HG03066 (cell line): ENCODE data around the gene NUDT4.

ENCODE experiments used
- ATAC-seq: cut with Tn5 transposase; IDR thresholded peaks from one replicate; pipeline ENCODE4 v1.9.1; 2021; ENCODE audit warnings: low read depth; ENCODE audit not compliant: unreplicated experiment

NUDT4 gene

DNA sequence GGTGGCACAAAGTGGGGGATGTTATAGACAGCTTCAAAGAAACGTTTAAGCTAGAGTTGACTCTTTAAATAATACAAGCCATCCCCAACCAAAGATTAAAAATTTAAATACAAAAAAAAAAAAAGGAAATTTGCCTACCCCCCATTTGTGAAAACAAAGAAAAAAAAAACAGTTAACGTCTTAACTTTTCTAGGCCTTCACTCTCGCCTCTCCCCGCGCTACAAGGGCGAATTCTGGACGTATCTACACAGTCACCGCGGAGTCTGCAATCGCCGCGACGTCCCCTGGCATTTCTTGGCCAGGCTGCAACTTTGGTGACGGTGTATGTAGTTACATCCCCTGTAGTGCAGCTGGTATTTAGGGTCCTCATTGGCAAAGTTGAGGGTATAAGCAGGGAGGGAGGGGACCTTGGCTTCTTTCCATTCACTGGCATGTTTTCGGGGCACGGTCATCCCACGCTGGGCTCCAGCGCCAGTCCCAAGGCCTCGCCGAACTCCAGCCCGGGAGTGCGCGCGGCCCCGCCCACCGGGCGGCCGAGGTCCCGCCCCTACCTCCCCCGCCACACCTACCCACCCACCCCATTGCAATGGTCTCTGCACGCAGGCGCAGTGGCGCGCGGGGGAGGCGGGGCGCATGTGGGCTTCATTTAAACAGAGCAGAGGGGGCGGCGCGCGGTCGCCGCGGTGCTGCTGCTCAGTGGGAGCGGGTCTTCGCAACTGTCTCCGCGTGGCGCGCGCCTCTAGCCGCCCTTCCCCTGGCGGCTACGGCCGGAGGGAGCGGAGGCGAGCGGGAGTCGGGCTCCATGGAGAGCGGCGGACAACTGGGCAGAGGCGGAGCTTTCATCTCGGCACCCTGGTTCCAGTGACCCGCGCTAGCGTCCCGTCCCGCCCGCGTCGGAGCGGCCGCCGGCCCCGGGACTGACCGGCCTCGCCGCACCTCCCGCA lies at the start of gene NUDT4:
Gene NUDT4, plus strand, starts transcription at position 674 of the 944 bp plus-strand sequence. CDS start 398 bp downstream, outside the sequence.
- ATAC-seq, result peak; percentile 59

DNA sequence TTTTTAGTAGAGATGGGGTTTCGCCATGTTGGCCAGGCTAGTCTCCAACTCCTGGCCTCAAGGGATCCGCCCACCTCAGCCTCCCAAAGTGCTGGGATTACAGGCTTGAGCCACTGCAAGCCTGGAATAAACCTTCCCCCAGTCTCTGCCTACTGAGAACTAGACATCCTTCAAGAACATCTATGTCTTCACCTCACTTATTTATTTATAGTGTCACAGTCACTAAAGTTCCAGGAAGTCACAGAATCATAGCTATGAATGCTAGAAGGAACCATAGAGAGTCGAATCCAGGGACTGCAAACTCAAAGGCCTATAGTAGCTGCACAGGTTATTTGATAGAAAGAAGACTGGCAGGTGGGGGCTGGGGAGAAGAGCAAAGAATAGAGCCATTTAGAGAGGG lies 44.7 kb upstream of the NUDT4 start:
- no peak for ATAC-seq

DNA sequence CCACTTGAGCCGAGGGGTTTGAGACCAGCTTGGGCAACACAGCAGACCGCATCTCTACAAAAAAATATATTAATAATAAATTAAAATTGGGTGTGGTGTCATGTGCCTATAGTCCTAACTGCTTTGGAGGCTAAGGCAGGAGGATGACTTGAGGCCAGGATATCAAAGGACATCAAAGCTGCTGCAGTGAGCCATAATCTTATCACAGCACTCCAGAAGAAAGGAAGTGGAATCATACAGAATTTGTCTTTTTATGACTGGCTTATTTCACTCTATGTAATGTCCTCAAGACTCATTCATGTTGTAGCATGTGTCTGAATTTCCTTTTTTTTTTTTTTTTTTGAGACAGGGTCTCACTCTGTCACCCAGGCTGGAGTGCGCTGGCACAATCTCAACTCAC lies 43.9 kb upstream of the NUDT4 start:
- ATAC-seq, result no peak

DNA sequence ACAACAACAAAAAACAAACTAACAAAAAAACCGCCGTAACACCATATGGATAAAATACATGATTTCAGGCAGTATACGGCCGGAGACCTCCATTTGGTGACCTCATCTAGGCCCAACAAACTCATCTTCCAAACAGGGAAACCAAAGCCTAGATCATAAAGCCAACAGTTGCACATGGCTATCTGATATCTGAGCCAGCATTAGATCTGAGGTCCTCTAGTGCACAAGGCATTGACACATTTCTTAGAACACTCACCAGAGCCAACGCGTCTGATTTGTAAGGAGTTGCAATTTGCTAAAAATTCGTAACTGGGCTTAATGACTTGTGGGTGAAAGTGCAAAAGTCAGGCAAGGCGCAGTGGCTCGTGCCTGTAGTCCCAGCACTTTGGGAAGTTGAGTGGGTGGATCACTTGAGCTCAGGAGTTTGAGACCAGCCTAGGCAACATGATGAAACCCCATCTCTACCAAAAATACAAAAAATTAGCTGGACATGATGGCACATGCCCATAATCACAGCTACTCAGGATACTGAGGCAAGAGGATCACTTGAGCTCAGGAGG lies 42.0 kb upstream of the NUDT4 start:
- no peak for ATAC-seq

DNA sequence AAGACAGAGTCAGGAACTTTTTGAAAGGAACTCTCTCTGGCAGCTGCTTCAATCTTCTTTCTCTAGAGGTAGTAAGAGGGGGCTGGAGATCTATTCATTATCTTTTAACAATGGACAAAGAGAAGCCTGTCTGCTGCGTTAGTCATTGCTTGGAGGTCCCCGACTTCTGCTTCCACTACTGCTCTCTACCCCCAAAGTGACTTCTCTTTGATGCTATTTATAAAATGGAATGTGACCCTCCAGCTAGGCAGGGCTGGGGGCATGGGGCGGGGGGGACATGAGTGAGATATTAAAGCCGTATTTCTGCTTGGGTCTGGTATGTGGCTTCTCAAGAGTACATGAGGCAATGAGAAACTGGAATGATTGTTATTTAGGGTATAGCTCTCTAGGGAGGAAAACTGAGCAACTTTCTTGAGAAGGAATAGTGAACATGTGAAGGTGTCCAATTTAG lies 41.4 kb upstream of the NUDT4 start:
- no peak for ATAC-seq

DNA sequence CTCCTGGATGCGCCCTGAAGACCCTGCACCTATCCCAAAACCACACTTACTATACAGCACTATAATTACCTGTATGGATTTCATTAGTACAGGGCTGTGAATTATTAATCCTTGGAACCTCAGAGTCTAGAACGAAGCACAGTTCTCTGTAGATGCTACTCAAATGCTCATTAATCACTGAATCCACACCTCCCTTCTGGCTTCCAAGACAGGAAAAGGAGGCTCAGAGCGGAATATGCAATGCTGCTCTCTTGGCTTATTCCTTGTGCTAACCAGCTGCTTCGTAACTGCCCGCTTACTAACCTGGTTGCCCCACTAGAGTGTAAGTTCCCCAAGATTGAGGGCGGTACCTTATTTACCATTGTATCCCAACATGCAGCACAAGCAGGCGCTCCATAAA lies 39.1 kb upstream of the NUDT4 start:
- ATAC-seq, result no peak

DNA sequence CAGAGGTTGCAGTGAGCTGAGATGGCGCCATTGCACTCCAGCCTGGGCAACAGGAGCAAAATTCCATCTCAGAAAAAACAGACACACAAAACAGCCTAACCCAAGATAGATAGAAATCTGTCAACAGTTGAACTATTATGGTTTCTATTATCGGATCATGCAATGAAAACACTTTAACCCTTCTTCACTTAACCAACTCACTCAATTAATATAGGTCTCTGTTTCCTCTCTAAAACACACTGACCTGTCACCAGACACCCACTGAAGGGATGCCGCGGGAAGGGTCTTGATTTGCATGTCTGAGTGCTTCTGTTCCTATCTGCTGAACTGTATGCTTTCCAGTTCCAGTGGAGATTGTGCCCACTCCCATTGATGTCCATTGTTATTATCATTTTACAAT lies 38.0 kb upstream of the NUDT4 start:
- ATAC-seq, result no peak

DNA sequence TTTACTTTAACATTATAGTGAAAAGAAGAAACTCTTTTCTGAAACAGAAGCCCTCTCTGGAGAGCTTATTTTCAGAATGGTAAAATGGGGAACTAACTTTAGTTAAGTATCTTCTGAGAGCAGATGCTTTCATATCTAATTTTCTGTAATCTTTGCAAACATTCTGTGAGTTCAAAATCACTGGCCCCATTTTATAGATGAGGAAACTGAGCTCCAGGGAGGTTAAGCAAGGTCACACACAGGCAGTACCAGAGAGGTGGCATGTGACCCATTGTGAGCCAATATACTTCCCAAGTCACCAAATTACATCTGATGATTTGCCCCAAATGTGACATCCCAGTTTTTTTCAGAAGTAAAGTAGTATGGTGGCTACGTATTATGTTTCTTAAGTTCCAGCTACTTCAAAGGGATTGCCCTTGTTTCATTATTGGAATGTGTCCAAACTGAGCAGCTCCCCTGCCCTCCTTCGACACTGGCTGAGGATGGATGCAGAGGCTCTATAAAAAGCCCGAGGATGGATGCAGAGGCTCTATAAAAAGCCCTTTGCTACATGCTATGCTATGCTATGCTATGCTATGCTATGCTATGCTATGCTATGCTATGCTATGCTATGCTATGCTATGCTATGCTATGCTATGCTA lies 36.2 kb upstream of the NUDT4 start:
- ATAC-seq, result no peak

DNA sequence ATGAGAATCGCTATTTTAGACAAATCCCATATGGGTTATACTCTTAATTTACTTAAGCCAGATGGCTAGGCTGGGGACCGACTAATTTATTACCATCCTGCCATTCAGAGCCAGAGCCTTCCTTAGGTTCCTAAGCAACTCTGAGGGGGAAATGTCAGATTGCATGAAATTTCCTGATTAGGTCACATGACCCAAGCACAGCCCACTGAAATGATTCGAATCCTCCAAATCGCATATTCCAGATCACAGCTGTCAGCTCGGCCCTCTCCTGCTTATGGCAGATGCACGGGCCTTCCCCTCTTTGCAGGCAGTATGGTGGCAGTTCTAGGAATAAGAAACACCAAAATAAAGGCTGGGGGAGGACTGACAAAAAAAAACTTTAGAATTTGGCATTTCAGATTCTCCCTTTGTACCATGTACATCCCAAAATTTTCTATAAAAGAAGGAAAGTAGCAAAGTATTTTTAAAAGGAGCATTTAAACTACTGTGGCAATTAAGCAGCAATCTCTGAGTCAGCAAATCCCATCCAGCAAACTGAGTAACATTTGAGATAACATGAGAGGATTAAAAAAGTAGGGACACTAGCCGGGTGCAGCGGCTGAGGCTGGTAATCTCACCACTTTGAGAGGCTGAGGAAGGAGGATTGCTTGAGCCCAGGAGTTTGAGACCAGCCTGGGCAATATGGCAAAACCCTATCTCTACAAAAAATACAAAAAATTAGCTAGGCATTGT lies 30.5 kb upstream of the NUDT4 start:
- no peak for ATAC-seq

DNA sequence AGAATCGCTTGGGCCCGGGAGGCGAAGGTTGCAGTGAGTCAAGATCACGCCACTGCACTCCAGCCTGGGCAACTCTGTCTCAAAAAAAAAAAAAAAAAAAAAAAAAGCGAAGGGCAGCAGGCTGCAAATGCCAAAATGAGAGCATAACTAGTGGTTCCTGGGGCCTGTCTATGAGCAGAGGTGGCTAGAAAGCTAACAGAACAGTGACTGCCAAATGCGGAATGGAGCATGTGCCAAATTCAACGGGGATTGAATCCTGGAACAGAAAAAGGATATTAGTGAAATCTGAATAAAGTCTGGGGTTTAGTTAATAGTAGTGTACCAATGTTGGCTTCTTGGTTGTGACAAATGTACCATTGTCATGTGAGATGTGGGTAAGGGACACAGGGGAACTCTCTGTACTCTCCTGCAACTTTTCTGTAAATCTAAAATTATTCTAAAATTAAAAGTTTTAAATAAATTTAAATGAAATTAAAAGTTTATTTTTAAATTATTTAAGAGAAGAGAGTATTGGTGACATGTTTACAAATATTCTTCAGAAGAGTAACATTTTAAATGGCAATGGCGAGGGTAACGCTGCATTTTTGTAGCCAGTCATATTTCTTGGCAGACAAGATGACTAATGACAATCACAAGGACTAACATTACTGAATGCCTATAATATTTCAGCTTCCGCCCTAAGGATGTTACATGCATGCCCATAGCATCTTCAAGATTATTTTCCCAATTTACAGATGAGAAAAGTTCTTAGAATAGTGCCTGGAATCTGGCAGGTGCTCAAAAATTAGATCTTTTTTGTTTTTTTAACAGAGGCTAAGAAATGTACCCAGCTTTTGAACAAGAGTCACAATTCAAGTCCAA lies 28.9 kb upstream of the NUDT4 start:
- no peak for ATAC-seq

DNA sequence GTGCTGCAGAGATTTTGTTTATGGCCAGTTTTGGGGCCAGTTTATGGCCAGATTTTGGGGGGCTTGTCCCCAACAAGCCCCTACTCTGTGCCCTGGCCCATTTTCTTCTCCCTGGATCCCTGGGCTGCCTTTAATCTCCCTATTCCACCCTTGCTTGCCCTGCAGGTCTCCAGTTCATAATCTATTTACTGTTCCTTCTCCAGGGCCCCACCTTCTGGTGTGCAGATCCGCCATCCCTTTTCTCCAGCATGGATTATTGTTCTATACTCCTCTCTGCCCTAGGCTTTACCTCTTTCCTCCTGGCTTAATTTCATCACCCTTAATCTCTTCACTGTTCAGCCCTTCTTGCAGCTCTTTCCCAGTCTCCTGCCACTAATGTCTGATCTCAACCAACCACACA lies 26.0 kb upstream of the NUDT4 start:
- no peak for ATAC-seq

DNA sequence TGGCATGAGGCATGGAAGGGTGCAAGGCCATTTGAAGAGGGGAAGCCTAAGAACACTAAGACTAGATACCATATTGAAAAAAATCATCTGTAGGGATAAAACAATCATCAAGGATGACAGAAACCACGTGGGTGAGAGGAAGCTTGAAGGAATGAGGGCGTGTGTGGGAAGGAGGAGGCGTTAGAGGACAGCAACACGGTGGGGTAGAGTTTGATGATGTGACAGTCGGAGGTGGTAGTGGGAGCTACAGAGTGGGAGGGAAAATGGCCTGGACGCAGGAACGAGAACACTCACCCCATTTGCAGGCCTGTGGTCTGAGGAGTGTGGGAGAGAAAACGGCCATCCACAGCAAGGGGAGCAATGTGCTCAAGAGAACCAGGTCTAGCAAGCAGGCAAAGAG lies 25.4 kb upstream of the NUDT4 start:
- ATAC-seq, result no peak

DNA sequence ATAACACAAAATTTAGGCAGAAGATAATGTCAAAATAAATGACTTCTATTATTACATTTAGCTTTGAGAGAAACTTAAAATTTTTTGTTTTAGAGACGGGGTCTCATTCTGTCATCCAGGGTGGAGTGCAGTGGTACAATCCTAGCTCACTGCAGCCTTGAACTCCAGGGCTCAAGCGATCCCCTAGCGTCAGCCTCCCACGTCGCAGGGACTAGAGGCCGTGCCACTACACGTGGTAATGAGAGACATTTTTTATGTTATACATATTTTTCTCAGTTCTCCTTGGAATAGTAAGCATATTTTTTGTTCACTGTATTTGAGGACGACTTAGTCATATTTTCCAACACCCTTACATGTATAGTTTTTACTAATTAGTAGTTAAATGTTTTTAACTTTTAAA lies 21.5 kb upstream of the NUDT4 start:
- ATAC-seq, result no peak

DNA sequence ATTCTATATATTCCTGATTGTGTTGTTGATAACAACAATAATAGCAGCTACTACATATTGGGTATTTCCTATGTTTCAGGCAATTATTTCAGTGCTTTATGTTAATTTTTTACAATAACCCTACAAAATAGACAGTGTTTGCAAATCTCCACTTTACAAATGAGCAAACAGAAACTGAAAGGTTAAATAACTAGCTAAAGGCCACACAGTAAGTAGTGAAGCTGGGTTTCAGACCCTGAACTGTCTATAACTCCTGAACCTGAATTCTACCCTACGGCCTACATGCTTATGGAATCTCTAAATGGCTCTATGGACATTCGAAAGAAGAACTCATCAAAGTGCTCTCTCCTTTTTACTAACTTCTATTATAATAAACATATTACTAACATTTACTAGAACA lies 19.7 kb upstream of the NUDT4 start:
- ATAC-seq, result peak; percentile 90

DNA sequence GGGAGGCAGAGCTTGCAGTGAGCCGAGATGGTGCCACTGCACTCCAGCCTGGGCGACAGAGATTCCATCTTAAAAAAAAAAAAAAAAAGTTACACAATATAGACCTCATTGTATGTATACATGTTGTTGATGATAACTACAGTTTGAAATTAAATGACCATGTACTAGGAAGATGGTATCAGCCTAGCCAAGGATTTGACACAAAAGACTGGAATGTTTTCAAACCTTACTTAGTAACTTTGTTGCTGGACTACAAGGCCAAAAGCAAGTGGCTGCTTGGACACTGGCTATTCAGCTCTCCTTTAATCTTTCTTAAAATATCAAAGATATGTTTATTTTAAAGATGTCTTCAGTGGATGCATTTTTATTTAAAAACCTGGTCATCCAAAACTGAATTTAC lies 18.9 kb upstream of the NUDT4 start:
- ATAC-seq, result no peak

DNA sequence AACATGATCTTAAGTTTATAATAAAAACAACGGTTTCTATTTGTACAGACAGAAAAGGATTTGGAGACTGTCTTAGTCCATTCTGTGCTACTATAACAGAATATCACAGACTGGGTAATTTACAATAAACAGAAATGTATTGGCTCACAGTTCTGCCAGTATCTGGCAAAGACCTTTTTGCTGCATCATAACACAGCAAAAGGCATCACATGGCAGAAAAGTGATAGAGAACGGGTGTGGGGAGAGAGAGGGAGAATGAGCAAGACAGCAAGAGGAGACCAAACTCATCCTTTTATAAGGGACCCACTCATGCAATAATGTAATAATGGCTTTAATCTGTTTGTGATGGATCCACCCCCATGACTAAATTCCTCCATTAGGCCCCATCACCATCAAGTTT lies 17.0 kb upstream of the NUDT4 start:
- no peak for ATAC-seq

DNA sequence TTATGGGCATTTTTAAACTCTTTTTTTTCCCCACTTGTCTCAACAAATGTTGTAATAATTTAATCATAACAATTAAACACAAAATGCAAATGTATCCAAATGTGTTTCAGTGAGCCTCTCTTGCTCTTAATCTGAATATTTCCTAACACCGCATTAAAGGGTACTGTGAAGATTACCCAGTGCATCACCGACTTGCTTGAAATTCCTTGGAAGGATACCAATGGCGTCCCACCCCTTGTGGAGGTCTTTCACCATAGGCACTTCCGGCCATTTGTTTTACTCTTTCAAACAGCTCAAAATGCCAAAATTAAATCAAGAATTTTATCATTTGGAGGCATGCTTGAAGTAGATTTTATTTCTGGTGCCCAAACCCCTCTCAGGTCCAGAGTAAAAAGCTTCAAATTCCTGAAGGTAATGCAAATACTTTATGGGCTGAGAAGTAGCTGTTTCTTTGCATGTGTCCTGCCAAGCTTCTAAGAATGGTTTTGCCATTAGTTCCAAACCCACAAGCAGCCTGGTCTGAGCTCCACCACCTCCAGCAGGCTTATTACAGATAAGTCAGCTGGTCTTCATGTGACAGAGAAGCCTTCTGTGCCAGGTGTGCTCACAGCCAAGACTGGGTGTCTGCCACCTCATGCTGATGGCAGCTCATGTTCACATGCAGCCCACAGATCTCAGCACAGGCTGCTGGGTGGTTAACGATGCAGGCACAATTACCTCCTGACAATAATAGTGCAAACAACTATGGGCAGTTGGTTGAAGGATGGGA lies 16.4 kb upstream of the NUDT4 start:
- ATAC-seq, result no peak

DNA sequence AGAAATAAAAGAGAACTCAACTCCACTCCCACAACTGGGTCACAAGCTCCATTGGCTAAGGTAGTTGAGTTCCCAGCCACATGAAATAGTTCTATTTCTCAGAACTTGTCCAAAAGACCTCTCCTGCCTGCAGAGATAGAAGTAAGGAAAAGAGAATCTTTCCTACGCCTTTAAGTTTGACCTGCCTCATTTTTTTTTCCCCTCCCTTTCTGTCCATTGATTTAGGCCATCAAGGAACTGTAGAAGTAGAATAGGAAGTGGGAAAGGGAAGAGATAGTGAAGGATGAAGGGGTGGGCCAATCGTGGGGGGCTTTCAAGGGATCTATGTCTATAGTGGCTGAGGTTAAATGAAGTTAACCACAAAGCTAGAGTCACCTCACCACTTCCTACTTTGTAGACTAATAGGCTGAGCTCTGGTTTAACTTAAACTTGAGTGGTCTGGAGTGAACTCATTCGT lies 13.9 kb upstream of the NUDT4 start:
- ATAC-seq, result peak; percentile 62
